GM11168 (cell line): ENCODE data around the gene DOCK1.

Experiments used
- in situ Hi-C: fragments of 300-500 bp; cut with MboI; formaldehyde crosslinking; loops from one replicate; pipeline ENCODE4 v1.12.0; 2022; ENCODE audit warnings: low sequenced_read_pairs; ENCODE audit not compliant: unreplicated experiment

The DOCK1 gene

DNA sequence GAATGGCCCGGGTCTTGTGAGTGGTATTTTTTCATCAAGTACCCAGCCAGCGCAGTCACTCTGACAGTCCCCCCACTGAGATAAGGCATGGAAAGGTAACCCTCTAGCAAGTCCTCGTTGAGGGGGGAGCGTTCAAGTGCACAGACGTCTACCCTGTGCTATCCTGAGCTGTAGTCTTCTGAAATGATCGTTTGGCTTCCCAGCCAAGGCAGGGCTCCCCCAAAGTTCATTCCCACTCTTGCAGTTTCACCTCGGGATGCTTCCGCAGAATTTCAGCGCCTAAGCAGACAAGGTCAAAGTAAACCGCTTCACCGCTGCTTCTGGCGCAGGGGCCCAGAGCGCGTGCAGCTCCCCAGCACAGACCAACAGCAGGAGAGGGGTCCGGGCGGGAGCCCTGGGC, 289.4 kb downstream of the DOCK1 start:
- in situ Hi-C loops, result no loop called here

GRCh38 chr10:127195041-127195506, 289.8 kb downstream of the DOCK1 start:
- in situ Hi-C loops, result no loop called here

GRCh38 chr10:127195571-127196281, 290.5 kb downstream of the DOCK1 start:
- in situ Hi-C loops, result no loop called here

GRCh38 chr10:127196282-127197153, 291.3 kb downstream of the DOCK1 start, which contains the start of gene INSYN2A:
Gene INSYN2A, minus strand, starts transcription at chr10:127196591. Its CDS starts 20,196 bp downstream, at chr10:127176395.
- in situ Hi-C loops, result no loop called here

DNA sequence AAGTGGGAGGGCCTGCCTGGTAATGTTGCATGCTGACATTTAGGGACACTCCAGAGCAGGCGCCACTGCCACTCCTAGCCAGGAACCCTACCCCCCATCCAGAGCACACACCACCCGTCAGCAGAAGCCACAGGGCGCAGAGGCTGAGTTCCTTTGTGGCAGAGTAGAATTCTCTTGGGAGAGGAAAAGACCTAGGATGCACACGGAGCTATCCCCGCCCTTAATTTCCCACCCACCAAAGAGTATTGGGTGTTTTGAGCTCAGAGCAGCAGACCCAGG, 291.9 kb downstream of the DOCK1 start:
- in situ Hi-C loops, result no loop called here

GRCh38 chr10:127198307-127198706, 293.1 kb downstream of the DOCK1 start:
- in situ Hi-C loops, result no loop called here

DNA sequence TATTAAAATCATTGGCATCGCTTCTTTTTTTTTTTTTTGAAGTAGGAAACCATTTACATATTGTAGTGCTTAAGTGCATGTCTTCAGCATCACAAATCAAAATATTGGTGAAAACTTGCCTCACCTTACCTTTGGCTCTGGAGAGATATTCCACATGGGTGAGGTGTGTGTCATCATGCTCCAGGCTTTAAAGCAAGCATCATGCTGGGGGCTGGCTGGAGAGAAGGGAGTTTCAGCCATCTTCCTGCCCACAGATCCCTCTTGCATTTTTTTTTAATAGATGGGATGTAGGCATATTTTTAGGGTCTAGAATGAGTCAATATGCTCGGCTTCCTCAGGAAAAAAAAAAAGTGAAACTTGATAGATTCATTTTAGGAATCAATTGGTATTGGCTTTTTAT, 293.5 kb downstream of the DOCK1 start:
- in situ Hi-C loops, result no loop called here

GRCh38 chr10:127200646-127201045, 295.4 kb downstream of the DOCK1 start:
- in situ Hi-C loops, result no loop called here

- in situ Hi-C loops, result no loop called here
Observed at GRCh38 chr10:127203067-127203466, 297.8 kb downstream of the DOCK1 start.

- in situ Hi-C loops, result no loop called here
Observed at GRCh38 chr10:127207081-127207480, 301.9 kb downstream of the DOCK1 start.

DNA sequence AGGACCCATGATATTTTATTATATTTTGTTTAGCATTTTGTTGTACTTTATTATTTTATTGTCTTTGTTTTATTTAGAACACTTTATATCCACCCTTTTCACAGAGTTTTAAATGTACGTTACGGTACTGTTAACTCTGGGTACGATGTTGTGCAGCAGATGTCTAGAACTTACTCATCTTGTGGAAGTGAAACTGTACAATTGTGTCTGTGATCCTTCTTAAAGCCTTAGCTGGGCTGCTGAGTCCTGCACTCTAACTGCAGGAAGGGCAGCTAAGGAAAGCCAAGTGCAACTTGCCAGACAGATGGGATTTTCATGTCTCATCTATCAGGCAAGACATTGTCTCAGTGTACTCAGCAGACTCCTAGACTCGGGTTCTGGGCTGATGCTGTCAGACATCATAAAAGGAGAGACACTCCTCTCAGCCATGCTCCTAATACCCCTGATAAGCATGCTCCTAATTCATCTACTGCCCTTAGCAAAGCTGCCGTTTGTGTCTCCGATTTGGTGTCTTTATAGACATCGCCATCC, 305.8 kb downstream of the DOCK1 start:
- in situ Hi-C loops, result no loop called here

DNA sequence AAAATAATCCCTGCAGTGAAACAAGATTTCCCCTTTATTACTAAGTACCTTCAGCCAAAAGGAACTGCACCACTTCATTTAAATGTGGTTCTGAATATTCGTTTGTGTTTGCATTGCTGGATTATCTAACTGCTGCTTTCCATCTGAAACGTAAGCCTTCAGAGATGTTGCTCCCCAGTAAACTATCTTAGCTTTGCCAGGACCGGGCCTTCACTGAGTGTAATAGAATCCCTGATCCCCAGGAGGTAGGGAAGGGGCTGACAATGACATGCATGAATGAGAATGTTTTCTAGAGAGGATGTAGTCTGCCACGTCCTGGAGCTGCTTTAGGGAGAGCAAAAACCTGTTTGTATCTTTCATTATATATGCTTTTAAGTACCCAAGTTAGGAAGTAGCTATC, 310.6 kb downstream of the DOCK1 start:
- in situ Hi-C loops, result no loop called here

- in situ Hi-C loops, result no loop called here
Observed at GRCh38 chr10:127216274-127216673, 311.0 kb downstream of the DOCK1 start.

GRCh38 chr10:127216786-127217185, 311.6 kb downstream of the DOCK1 start:
- in situ Hi-C loops, result no loop called here

DNA sequence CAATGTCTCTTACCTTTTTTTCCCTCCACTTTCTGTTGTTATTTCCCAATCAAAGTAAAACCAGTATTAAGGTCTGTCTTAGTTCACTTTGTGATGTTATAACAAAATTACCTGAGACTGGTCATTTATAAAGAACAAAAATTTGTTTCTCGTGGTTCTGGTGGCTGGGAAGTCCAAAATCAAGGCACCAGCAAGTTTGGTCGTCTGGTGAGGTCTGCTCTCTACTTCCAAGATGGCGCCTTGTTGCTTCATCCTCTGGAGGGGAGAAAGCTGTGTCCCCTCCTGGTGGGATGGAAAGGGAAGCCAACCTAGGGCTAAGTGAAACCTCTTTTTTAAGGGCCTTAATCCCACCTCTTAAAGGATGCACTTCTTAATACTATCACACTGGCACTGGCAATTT, 313.4 kb downstream of the DOCK1 start:
- in situ Hi-C loops, result no loop called here

DNA sequence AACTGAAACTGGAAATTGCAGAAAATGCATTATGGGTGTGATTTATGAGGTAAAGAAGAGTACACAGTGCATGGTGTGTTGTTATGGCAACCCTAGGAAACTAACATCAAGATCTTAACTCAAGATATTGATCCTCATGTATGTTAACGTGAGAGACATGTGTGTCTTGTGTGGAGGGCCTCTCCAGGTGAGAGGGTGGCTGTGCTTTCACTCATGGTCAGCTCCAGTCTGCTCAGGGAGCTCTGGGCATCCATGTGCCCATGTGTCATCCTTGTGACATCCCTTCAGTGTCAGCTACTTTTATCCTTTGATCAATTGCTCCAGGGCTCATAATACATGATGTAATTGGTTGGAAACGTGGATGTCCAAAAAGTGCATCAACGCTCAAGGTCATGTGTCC, 316.1 kb downstream of the DOCK1 start:
- in situ Hi-C loops, result no loop called here

DNA sequence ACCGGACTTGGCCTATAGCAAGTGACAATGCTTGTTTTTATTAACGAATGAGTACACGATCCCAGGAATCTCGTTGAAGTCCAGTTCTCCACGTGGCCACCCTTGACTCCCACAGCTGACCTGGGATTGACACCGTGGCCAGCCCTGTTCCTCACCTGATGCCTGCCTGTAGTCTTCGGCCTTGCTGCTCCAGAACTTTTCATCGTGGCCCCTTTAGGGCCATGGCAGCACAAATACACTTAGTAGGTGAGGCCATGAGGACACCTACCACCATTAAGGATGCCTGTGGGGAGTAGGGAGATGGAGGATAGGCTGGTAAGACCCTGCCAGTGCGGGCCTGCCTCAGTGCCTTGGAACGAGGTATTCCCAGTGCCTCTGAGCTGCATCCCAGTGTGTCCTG, 321.8 kb downstream of the DOCK1 start:
- in situ Hi-C loops, result no loop called here

DNA sequence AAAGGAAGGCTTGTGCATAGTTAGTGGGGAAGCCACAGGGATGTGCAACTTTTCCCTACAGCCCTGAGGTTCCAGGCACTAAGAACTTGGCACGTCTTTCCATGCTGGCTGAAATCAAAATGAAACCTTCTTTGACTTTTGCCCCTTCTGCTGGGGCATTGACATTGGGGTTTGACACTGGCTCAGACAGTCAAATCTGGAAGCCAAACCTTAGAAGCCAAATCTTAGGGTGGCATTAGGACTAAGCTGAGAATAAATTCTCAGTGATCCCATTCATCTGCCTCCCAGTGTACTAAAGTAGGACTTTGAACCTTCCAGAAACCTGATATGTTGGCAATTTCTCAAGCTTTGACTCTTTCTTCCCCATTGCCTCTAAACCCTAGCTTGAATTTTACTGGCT, 322.4 kb downstream of the DOCK1 start:
- in situ Hi-C loops, result no loop called here

GRCh38 chr10:127228195-127228787, 323.1 kb downstream of the DOCK1 start:
- in situ Hi-C loops, result no loop called here

DNA sequence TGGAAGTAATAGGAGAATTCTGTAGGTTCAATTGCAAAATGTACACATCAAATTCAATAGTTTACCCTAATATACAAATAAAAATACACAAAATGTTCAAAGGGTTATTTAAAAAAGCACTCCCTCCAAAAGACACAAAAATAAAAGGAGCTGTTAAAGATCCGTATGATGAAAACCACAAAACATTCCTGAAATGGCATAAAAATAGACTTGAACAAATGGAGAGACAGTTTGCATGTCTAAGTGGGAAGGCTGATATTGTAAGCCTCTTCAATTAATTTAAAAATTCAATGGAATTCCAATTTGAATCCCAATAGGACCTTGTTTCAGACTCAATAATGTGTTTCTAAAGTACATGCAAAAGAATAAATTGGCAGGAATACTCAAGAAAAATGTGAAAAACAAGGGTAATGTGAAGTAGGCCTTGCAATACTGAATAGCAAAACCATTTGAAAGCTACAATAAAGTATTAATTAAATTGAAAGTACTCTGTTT, 329.1 kb downstream of the DOCK1 start:
- in situ Hi-C loops, result no loop called here

- in situ Hi-C loops, result no loop called here
Observed at GRCh38 chr10:127236266-127236665, 331.0 kb downstream of the DOCK1 start.
